ENCODE results near the gene MECP2. TPM values are rescaled to one million over a fixed set of nuclear protein-coding genes. Genes with fewer than 3 reads are reported as not detected.
"Not testable (repeated sequence)": the region's sequence is repeated elsewhere in the genome, so short reads cannot be mapped to it uniquely, and the experiment has no call there.

The MECP2 gene
- total RNA-seq (2021; ENCODE audit: unreplicated experiment) (88.9 TPM), Bru-seq, nascent RNA (percentile 90 among the genes with signal in this experiment), BruChase-seq, experiment 1, labeled RNA remaining after a 2-hour chase (percentile 92 among the genes with signal in this experiment), BruChase-seq, experiment 2, labeled RNA remaining after a 6-hour chase (percentile 93 among the genes with signal in this experiment)
- polyA plus RNA-seq (2012; ENCODE audit: insufficient read length): 49.7 TPM
- long read RNA-seq, full-length matches to known transcripts: 32 of 98 reads
- long read RNA-seq, partial matches to known transcripts: 11 of 98 reads
- long read RNA-seq, other reads (novel, unspliced or antisense): 55 of 98 reads

GRCh38 chrX:154097589-154098541 is at the start of gene MECP2:
Gene MECP2, minus strand, starts transcription at chrX:154097717.
- H3K9me3 ChIP-seq (ENCODE audit: control insufficient read depth, insufficient read depth, low read depth, low read length): no peaks in the 10 kb centered on the region
- H3K36me3 ChIP-seq (ENCODE audit: control insufficient read depth, insufficient read depth, low read length): no peaks in the 10 kb centered on the region
- TF ChIP-seq, protein P1, sequence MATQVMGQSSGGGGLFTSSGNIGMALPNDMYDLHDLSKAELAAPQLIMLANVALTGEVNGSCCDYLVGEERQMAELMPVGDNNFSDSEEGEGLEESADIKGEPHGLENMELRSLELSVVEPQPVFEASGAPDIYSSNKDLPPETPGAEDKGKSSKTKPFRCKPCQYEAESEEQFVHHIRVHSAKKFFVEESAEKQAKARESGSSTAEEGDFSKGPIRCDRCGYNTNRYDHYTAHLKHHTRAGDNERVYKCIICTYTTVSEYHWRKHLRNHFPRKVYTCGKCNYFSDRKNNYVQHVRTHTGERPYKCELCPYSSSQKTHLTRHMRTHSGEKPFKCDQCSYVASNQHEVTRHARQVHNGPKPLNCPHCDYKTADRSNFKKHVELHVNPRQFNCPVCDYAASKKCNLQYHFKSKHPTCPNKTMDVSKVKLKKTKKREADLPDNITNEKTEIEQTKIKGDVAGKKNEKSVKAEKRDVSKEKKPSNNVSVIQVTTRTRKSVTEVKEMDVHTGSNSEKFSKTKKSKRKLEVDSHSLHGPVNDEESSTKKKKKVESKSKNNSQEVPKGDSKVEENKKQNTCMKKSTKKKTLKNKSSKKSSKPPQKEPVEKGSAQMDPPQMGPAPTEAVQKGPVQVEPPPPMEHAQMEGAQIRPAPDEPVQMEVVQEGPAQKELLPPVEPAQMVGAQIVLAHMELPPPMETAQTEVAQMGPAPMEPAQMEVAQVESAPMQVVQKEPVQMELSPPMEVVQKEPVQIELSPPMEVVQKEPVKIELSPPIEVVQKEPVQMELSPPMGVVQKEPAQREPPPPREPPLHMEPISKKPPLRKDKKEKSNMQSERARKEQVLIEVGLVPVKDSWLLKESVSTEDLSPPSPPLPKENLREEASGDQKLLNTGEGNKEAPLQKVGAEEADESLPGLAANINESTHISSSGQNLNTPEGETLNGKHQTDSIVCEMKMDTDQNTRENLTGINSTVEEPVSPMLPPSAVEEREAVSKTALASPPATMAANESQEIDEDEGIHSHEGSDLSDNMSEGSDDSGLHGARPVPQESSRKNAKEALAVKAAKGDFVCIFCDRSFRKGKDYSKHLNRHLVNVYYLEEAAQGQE (IDR thresholded peaks at IDR 0.05; ENCODE audit: insufficient read depth in 1 of 2, low read depth in 2 of 2, low read length in 1 of 2): no peak
- TF ChIP-seq POLR2AphosphoS5 (IDR thresholded peaks at IDR 0.05; ENCODE audit: low read depth, low read length) (no peak; the same call in 1 of the 2 replicates), TCF7L2 (IDR thresholded peaks at IDR 0.05; ENCODE audit: low read depth, low read length) (no peak), SIN3A (IDR thresholded peaks at IDR 0.05; ENCODE audit: borderline replicate concordance, insufficient read depth, low read depth, low read length) (no peak)
- TF ChIP-seq, protein P2, sequence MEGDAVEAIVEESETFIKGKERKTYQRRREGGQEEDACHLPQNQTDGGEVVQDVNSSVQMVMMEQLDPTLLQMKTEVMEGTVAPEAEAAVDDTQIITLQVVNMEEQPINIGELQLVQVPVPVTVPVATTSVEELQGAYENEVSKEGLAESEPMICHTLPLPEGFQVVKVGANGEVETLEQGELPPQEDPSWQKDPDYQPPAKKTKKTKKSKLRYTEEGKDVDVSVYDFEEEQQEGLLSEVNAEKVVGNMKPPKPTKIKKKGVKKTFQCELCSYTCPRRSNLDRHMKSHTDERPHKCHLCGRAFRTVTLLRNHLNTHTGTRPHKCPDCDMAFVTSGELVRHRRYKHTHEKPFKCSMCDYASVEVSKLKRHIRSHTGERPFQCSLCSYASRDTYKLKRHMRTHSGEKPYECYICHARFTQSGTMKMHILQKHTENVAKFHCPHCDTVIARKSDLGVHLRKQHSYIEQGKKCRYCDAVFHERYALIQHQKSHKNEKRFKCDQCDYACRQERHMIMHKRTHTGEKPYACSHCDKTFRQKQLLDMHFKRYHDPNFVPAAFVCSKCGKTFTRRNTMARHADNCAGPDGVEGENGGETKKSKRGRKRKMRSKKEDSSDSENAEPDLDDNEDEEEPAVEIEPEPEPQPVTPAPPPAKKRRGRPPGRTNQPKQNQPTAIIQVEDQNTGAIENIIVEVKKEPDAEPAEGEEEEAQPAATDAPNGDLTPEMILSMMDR (IDR thresholded peaks at IDR 0.05): no peak
- intact Hi-C loops (cut with micrococcal nuclease; ENCODE audit: unreplicated experiment) (no loop called here), in situ Hi-C loops (cut with HindIII; ENCODE audit: low pct_unique_long_range_greater_than_20kb, low sequenced_read_pairs) (no loop called here)
- BruUV-seq (replicated peaks): no TSS peak
- H3K27ac ChIP-seq (ENCODE audit: low read length): peak within 1 kb of the TSS; percentile 90
- H3K4me1 ChIP-seq (ENCODE audit: control insufficient read depth, insufficient read depth, low read length): peaks cover 38% of the 10 kb centered on the region
- ChIA-PET CTCF (no interaction called here), POLR2A (interaction anchor here (0.6 to 0.8 kb wide), 3 partner anchors 12 to 126 kb away, joined by 3 to 4 read pairs (median 3); partner anchors contain the start of gene HCFC1)
- H3K4me3 ChIP-seq (ENCODE audit: low read depth in 2 of 2, low read length in 2 of 2): peak within 1 kb of the TSS; percentile 88 to 94
- DNase-seq (ENCODE audit: low read depth, low spot score) (peak; percentile 78), ATAC-seq (peak; percentile 94)
- H3K27me3 ChIP-seq (ENCODE audit: control insufficient read depth, insufficient read depth, low read length): peaks cover 5% of the 10 kb centered on the region; the same call in 1 of the 2 replicates

GRCh38 chrX:154144010-154144409 is 46.5 kb upstream of the MECP2 start, which contains the start of gene OPN1LW:
Gene OPN1LW, plus strand, starts transcription at chrX:154144243. Its CDS starts 41 bp downstream, at chrX:154144284.
- H3K27ac ChIP-seq (ENCODE audit: low read length); DNase-seq (ENCODE audit: low read depth, low spot score); BruUV-seq (replicated peaks); H3K27me3 ChIP-seq (ENCODE audit: control insufficient read depth, insufficient read depth, low read length); H3K36me3 ChIP-seq (ENCODE audit: control insufficient read depth, insufficient read depth, low read length); in situ Hi-C loops (cut with HindIII; ENCODE audit: low pct_unique_long_range_greater_than_20kb, low sequenced_read_pairs); POLR2A ChIA-PET; ATAC-seq; H3K4me1 ChIP-seq (ENCODE audit: control insufficient read depth, insufficient read depth, low read length); CTCF ChIA-PET; H3K4me3 ChIP-seq (ENCODE audit: low read depth in 2 of 2, low read length in 2 of 2); H3K9me3 ChIP-seq (ENCODE audit: control insufficient read depth, insufficient read depth, low read depth, low read length); intact Hi-C loops (cut with micrococcal nuclease; ENCODE audit: unreplicated experiment): not testable (repeated sequence)
